SK-N-SH (cell line): ENCODE measurements around the gene ATF6B. TPM values are rescaled to one million over a fixed set of nuclear protein-coding genes. Genes with fewer than 3 reads are reported as not detected.

Source experiments
- CTCF ChIA-PET: fragments of 300-600, 350-600 bp; formaldehyde crosslinking; extraction: SDS; loops from one replicate; lab custom pipeline; 2021; lab: Yijun Ruan, JAX
- POLR2A ChIA-PET: fragments of 350-600 bp; sonication (Branson Sonifier 250); formaldehyde crosslinking; extraction: SDS; loops from one replicate; lab custom pipeline; 2020; ENCODE audit warnings: antibody characterized with exemption, inconsistent platforms; lab: Yijun Ruan, JAX
- DNase-seq: peaks from one replicate; pipeline ENCODE4 v3.0.0; 2012
- H2AFZ ChIP-seq: fragments of 200-600 bp; sonication (generic); 2 replicates; pipeline ENCODE4 v1.8.1; 2016; ENCODE audit warnings: antibody characterized with exemption, mild to moderate bottlenecking, low read depth
- H3F3A ChIP-seq: fragments of 200-600 bp; sonication (generic); replicated peaks from 2 replicates; pipeline ENCODE3; 2016; ENCODE audit warnings: antibody characterized with exemption, mild to moderate bottlenecking; ENCODE audit not compliant: insufficient read depth
- H3K27ac ChIP-seq, 2 experiments: fragments of 200-500 bp in 1 of 2; fragments of 200-600 bp in 1 of 2; sonication (Bioruptor generic) in 1 of 2; sonication (generic), shearing (Covaris generic) in 1 of 2; 2 replicates each; pipeline versions ENCODE4 v1.5.1 to v1.6.1; 2014 to 2016; ENCODE audit warnings: low read depth in 2 of 2, inconsistent platforms in 1 of 2, low read length in 1 of 2, mild to moderate bottlenecking in 1 of 2, mixed read lengths in 1 of 2
- H3K27me3 ChIP-seq: fragments of 200-600 bp; sonication (generic), shearing (Covaris generic); 2 replicates; pipeline ENCODE4 v1.6.1; 2016; ENCODE audit warnings: mixed run types; ENCODE audit not compliant: insufficient read depth
- H3K36me3 ChIP-seq, 2 experiments: fragments of 200-500 bp in 1 of 2; fragments of 200-600 bp in 1 of 2; sonication (Bioruptor generic) in 1 of 2; sonication (generic) in 1 of 2; replicated peaks in 1 of 2; 2 replicates each; pipeline versions ENCODE3 to v1.5.1; 2014 to 2016; ENCODE audit warnings: low read length in 1 of 2, mild to moderate bottlenecking in 1 of 2; ENCODE audit not compliant: insufficient read depth in 2 of 2, control insufficient read depth in 1 of 2
- H3K4me1 ChIP-seq, 2 experiments: fragments of 200-500 bp in 1 of 2; fragments of 200-600 bp in 1 of 2; sonication (Bioruptor generic) in 1 of 2; sonication (generic), shearing (Covaris generic) in 1 of 2; 2 replicates each; pipeline versions ENCODE4 v1.5.1 to v1.6.1; 2014 to 2016; ENCODE audit warnings: low read depth in 1 of 2, low read length in 1 of 2, mixed run types in 1 of 2; ENCODE audit not compliant: insufficient read depth in 2 of 2, control insufficient read depth in 1 of 2
- H3K4me2 ChIP-seq: fragments of 200-600 bp; sonication (generic), shearing (Covaris generic); 2 replicates; pipeline ENCODE4 v1.6.1; 2017; ENCODE audit warnings: mixed run types
- H3K4me3 ChIP-seq, 2 experiments: fragments of 200-500 bp in 1 of 2; fragments of 200-600 bp in 1 of 2; sonication (Bioruptor generic) in 1 of 2; sonication (generic), shearing (Covaris generic) in 1 of 2; 2 replicates each; pipeline versions ENCODE4 v1.5.1 to v1.8.1; 2014 to 2016; ENCODE audit warnings: low read depth in 2 of 2, inconsistent platforms in 1 of 2, low read length in 1 of 2, mild to moderate bottlenecking in 1 of 2, mixed read lengths in 1 of 2, moderate library complexity in 1 of 2
- H3K79me2 ChIP-seq: fragments of 200-600 bp; sonication (generic); 2 replicates; pipeline ENCODE4 v1.8.1; 2017; ENCODE audit warnings: mild to moderate bottlenecking; ENCODE audit not compliant: insufficient read depth
- H3K9ac ChIP-seq: fragments of 200-600 bp; sonication (generic); 2 replicates; pipeline ENCODE4 v1.6.1; 2017; ENCODE audit warnings: mixed run types
- H3K9me2 ChIP-seq: fragments of 200-600 bp; sonication (generic); 2 replicates; pipeline ENCODE4 v1.6.1; 2017; ENCODE audit warnings: mixed run types
- H3K9me3 ChIP-seq: fragments of 200-600 bp; sonication (generic); 2 replicates; pipeline ENCODE4 v1.6.1; 2017; ENCODE audit warnings: mixed run types, mild to moderate bottlenecking, moderate library complexity
- H4K20me1 ChIP-seq: fragments of 200-600 bp; sonication (generic); 2 replicates; pipeline ENCODE4 v1.6.1; 2017; ENCODE audit warnings: mild to moderate bottlenecking, mixed run types; ENCODE audit not compliant: insufficient read depth
- CTCF ChIP-seq: fragments of 200-600 bp; sonication (generic); IDR thresholded peaks from 2 replicates; pipeline ENCODE4 v1.6.1; 2017; ENCODE audit warnings: antibody characterized with exemption, mild to moderate bottlenecking, moderate library complexity
- ELF1 ChIP-seq: IDR thresholded peaks from 2 replicates; pipeline ENCODE4 v1.4.0; 2012
- EZH2phosphoT487 ChIP-seq: fragments of 200-600 bp; sonication (generic); IDR thresholded peaks from 2 replicates; pipeline ENCODE4 v1.6.1; 2017; ENCODE audit warnings: low read depth, mixed run types, mild to moderate bottlenecking, antibody characterized with exemption, moderate library complexity, borderline replicate concordance
- FOXJ3 ChIP-seq: sonication (generic); formaldehyde crosslinking; IDR thresholded peaks from 2 replicates; pipeline ENCODE4 v1.5.1; 2020; ENCODE audit warnings: mild to moderate bottlenecking, missing genetic modification reagents
- FOXM1 ChIP-seq: IDR thresholded peaks from 2 replicates; pipeline ENCODE4 v1.4.0; 2012; ENCODE audit warnings: low read depth, mild to moderate bottlenecking
- NFIC ChIP-seq: IDR thresholded peaks from 2 replicates; pipeline ENCODE4 v1.4.0; 2012; ENCODE audit warnings: borderline replicate concordance
- PBX3 ChIP-seq: IDR thresholded peaks from 2 replicates; pipeline ENCODE4; 2012
- RAD21 ChIP-seq: IDR thresholded peaks from 2 replicates; pipeline ENCODE4 v1.6.1; 2012; ENCODE audit warnings: mild to moderate bottlenecking, low read length
- SMC3 ChIP-seq: IDR thresholded peaks from 2 replicates; pipeline ENCODE4 v1.6.1; 2012; ENCODE audit warnings: low read depth, low read length, improper control_type of control experiment
- WGBS: methylation state at CpG from one replicate; pipeline ENCODE4 v1.1.6; 2017; ENCODE audit warnings: low lambda C conversion rate; 5-methylcytosine and 5-hydroxymethylcytosine counted together
- polyA plus RNA-seq, 3 experiments: library from polyadenylated mRNA; depleted of rRNA; stranded (reverse); fragments of >200 nt; gene quantifications; 2 replicates each; pipeline ENCODE4 v1.2.3, GENCODE V29; 2012

ATF6B gene
- polyA plus RNA-seq, 1 of the 3 experiments (the other 2 are of a cell fraction): 61.3 TPM

- POLR2A ChIA-PET: interaction anchor here (2.2 kb wide), 1 partner anchor 15 kb away, joined by 5 read pairs; no protein-coding TSS in a partner anchor
Observed at GRCh38 chr6:32095338-32096086, 32.5 kb downstream of the ATF6B start.

More at GRCh38 chr6:32095338-32096086, 32.5 kb downstream of the ATF6B start:
- CTCF ChIA-PET: interaction anchor here (1.7 kb wide), 1 partner anchor 34 kb away, joined by 6 read pairs; no protein-coding TSS in a partner anchor
- H3K9me2 ChIP-seq: no peaks in the 10 kb centered on the region
- peak; percentile 64 for DNase-seq
- H2AFZ ChIP-seq: no peak overlapping the region
- H3K4me1 ChIP-seq: peaks cover 0 to 9% of the 10 kb centered on the region in 2 experiments; a peak in 1 of 4 replicates
- no peak overlapping the region for H3K27ac ChIP-seq
- H3K4me2 ChIP-seq: peak overlapping the region; percentile 60; the same call in 1 of the 2 replicates
- peaks cover 75% of the 10 kb centered on the region for H3K27me3 ChIP-seq
- no peaks in the 10 kb centered on the region for H3F3A ChIP-seq
- no peaks in the 10 kb centered on the region for H3K9me3 ChIP-seq
- 22% methylated on average over 9 of the region's 30 CpGs for WGBS
- no peak overlapping the region for H3K9ac ChIP-seq
- peak overlapping the region in 1 of 2 experiments; percentile 9; a peak in 1 of 4 replicates for H3K4me3 ChIP-seq
- no peaks in the 10 kb centered on the region for H3K79me2 ChIP-seq
- no peaks in the 10 kb centered on the region for H3K36me3 ChIP-seq
- H4K20me1 ChIP-seq: no peaks in the 10 kb centered on the region
- no peak for TF ChIP-seq EZH2phosphoT487
- TF ChIP-seq ELF1: no peak
- no peak for TF ChIP-seq FOXJ3
- peak; percentile 16 for TF ChIP-seq RAD21
- no peak for TF ChIP-seq NFIC
- no peak for TF ChIP-seq PBX3
- TF ChIP-seq CTCF: peak; percentile 31
- TF ChIP-seq FOXM1: no peak
- TF ChIP-seq SMC3: no peak
